CD14-positive monocyte (primary cell): ENCODE data around the gene GNG11. TPM values are rescaled to one million over a fixed set of nuclear protein-coding genes. Genes with fewer than 3 reads are reported as not detected.

Source experiments
- DNase-seq, 3 donors: peaks; one replicate each; pipeline ENCODE4 v3.0.0-alpha.2; 2011 to 2022
- H2AFZ ChIP-seq: 2 replicates; pipeline ENCODE4 v1.6.0; 2012; ENCODE audit warnings: mild to moderate bottlenecking, low read depth, low read length, inconsistent platforms; ENCODE audit not compliant: insufficient read depth, poor library complexity, severe bottlenecking
- H3K27ac ChIP-seq, 2 donors: 1 replicate in 1 of 2; 2 replicates in 1 of 2; pipeline ENCODE4 v1.5.1; 2012 to 2013; ENCODE audit warnings: low read length in 2 of 2, control low read depth in 1 of 2, inconsistent platforms in 1 of 2, low read depth in 1 of 2, mild to moderate bottlenecking in 1 of 2
- H3K27me3 ChIP-seq, 2 donors: one replicate each; pipeline versions ENCODE4 v1.6.0 to v1.6.1; 2011 to 2013; ENCODE audit warnings: low read length in 2 of 2; ENCODE audit not compliant: control insufficient read depth in 2 of 2, insufficient read depth in 2 of 2
- H3K36me3 ChIP-seq, 2 donors: replicated peaks in 1 of 2; 1 replicate in 1 of 2; 2 replicates in 1 of 2; pipeline versions ENCODE4 v1.5.1 to v1.6.1; 2012 to 2013; ENCODE audit warnings: low read length in 2 of 2, control low read depth in 1 of 2, inconsistent platforms in 1 of 2, mild to moderate bottlenecking in 1 of 2; ENCODE audit not compliant: insufficient read depth in 2 of 2, control insufficient read depth in 1 of 2
- H3K4me1 ChIP-seq, 2 donors: 1 replicate in 1 of 2; 2 replicates in 1 of 2; pipeline versions ENCODE4 v1.5.1 to v1.6.1; 2012 to 2013; ENCODE audit warnings: low read length in 2 of 2, control low read depth in 1 of 2, inconsistent platforms in 1 of 2, mild to moderate bottlenecking in 1 of 2, moderate library complexity in 1 of 2; ENCODE audit not compliant: insufficient read depth in 2 of 2, control insufficient read depth in 1 of 2
- H3K4me2 ChIP-seq: replicated peaks from 2 replicates; pipeline ENCODE3; 2012; ENCODE audit warnings: low read length, moderate library complexity, mild to moderate bottlenecking; ENCODE audit not compliant: poor library complexity, severe bottlenecking; ENCODE audit errors: extremely low read depth
- H3K4me3 ChIP-seq, 3 experiments: fragments of 200-600 bp in 1 of 3; sonication (generic) in 1 of 3; replicated peaks in 1 of 3; 1 replicate in 2 of 3; 2 replicates in 1 of 3; pipeline ENCODE4 v1.5.1; 2011 to 2013; ENCODE audit warnings: low read length in 3 of 3, mild to moderate bottlenecking in 3 of 3, control low read depth in 2 of 3, low read depth in 2 of 3, inconsistent platforms in 1 of 3, moderate library complexity in 1 of 3
- H3K79me2 ChIP-seq: 2 replicates; pipeline ENCODE4 v1.6.0; 2012; ENCODE audit warnings: mild to moderate bottlenecking, control low read depth, inconsistent platforms, low read length, moderate library complexity; ENCODE audit not compliant: insufficient read depth
- H3K9ac ChIP-seq: 2 replicates; pipeline ENCODE4 v1.6.0; 2017; ENCODE audit warnings: low read length, mild to moderate bottlenecking; ENCODE audit not compliant: insufficient read depth, poor library complexity, severe bottlenecking
- H3K9me3 ChIP-seq, 2 donors: replicated peaks in 1 of 2; 1 replicate in 1 of 2; 2 replicates in 1 of 2; pipeline versions ENCODE4 v1.5.1 to v1.6.1; 2012 to 2013; ENCODE audit warnings: low read length in 2 of 2, control low read depth in 1 of 2; ENCODE audit not compliant: control insufficient read depth in 1 of 2, insufficient read depth in 1 of 2
- H4K20me1 ChIP-seq: 2 replicates; pipeline ENCODE4 v1.6.0; 2012; ENCODE audit warnings: mild to moderate bottlenecking, low read length, control low read depth, moderate library complexity; ENCODE audit not compliant: insufficient read depth
- H3K27ac Mint-ChIP-seq, 7 donors: one replicate each; pipeline ENCODE4 v1.8.0; 2020; ENCODE audit warnings: mild to moderate bottlenecking in 7 of 7, mixed read lengths in 7 of 7, moderate library complexity in 6 of 7, inconsistent platforms in 2 of 7
- H3K27me3 Mint-ChIP-seq, 3 donors: one replicate each; pipeline ENCODE4 v1.8.0; 2021 to 2022; ENCODE audit warnings: low read depth in 3 of 3, mild to moderate bottlenecking in 3 of 3, mixed read lengths in 3 of 3, moderate library complexity in 3 of 3, inconsistent platforms in 1 of 3
- H3K36me3 Mint-ChIP-seq, 2 donors: one replicate each; pipeline ENCODE4 v1.8.0; 2020; ENCODE audit warnings: mixed read lengths in 2 of 2, inconsistent platforms in 1 of 2, mild to moderate bottlenecking in 1 of 2
- H3K4me1 Mint-ChIP-seq: one replicate; pipeline ENCODE4 v1.8.0; 2020; ENCODE audit warnings: mild to moderate bottlenecking, mixed read lengths
- H3K4me3 Mint-ChIP-seq, 2 donors: one replicate each; pipeline ENCODE4 v1.8.0; 2020; ENCODE audit warnings: mild to moderate bottlenecking in 2 of 2, mixed read lengths in 2 of 2, moderate library complexity in 1 of 2
- H3K9me3 Mint-ChIP-seq, 7 donors: one replicate each; pipeline ENCODE4 v1.8.0; 2020 to 2022; ENCODE audit warnings: mixed read lengths in 7 of 7, mild to moderate bottlenecking in 6 of 7, moderate library complexity in 6 of 7, inconsistent platforms in 2 of 7
- CTCF ChIP-seq: fragments of 200-600 bp; IDR thresholded peaks from one replicate; pipeline ENCODE4 v1.8.0; 2022; ENCODE audit warnings: antibody characterized with exemption, mild to moderate bottlenecking
- WGBS: methylation state at CpG from one replicate; pipeline ENCODE4 v1.1.5; 2013; ENCODE audit warnings: missing lambda C conversion rate; ENCODE audit not compliant: insufficient coverage; 5-methylcytosine and 5-hydroxymethylcytosine counted together
- intact Hi-C, 2 donors: fragments of 100-400 bp; cut with micrococcal nuclease; formaldehyde crosslinking; loops; one replicate each; pipeline versions ENCODE4 v1.15.0 to v1.15.1; 2023
- polyA plus RNA-seq, 3 donors: library from polyadenylated mRNA; depleted of rRNA in 1 of 3; unstranded in 2 of 3; stranded (reverse) in 1 of 3; fragments of 300-500 nt in 2 of 3; fragments of >200 nt in 1 of 3; fragmentation: Illumina TruSeq in 2 of 3; gene quantifications; 1 replicate in 2 of 3; 2 replicates in 1 of 3; pipeline ENCODE4 v1.2.3, GENCODE V29; 2012 to 2021

Gene GNG11
- polyA plus RNA-seq, 3 donors = 1.0 to 1.6 TPM; not detected in 1

GRCh38 chr7:93882468-93882867 lies 39.1 kb upstream of the GNG11 start:
- no peak overlapping the region for H3K27ac Mint-ChIP-seq
- no peak overlapping the region for H3K27ac ChIP-seq
- H3K9me3 Mint-ChIP-seq = peaks cover 0 to 7% (median under 1%) of the 10 kb centered on the region in 7 donors
- no peak overlapping the region for H3K4me3 ChIP-seq
- no peaks in the 10 kb centered on the region for H3K9me3 ChIP-seq
- H3K4me3 Mint-ChIP-seq = no peak overlapping the region
- TF ChIP-seq CTCF = no peak
- no peaks in the 10 kb centered on the region for H3K36me3 Mint-ChIP-seq
- H3K4me1 ChIP-seq = no peaks in the 10 kb centered on the region
- no peaks in the 10 kb centered on the region for H3K79me2 ChIP-seq
- H4K20me1 ChIP-seq = no peaks in the 10 kb centered on the region
- no peaks in the 10 kb centered on the region for H3K36me3 ChIP-seq
- no peak overlapping the region for H3K9ac ChIP-seq
- H3K4me1 Mint-ChIP-seq = no peaks in the 10 kb centered on the region
- peaks cover 4% of the 10 kb centered on the region in 2 donors for H3K27me3 ChIP-seq
- no peak overlapping the region for H3K4me2 ChIP-seq
- H2AFZ ChIP-seq = no peak overlapping the region
- intact Hi-C loops = no loop called here
- H3K27me3 Mint-ChIP-seq = peaks cover 0 to 5% (median 2%) of the 10 kb centered on the region in 3 donors
- DNase-seq = no peak

- Mint-ChIP-seq H3K4me1 (no peaks in the 10 kb centered on the region), H3K27me3 (peaks cover 4 to 11% (median 7%) of the 10 kb centered on the region in 3 donors), H3K4me3 (no peak overlapping the region), H3K36me3 (no peaks in the 10 kb centered on the region), H3K27ac (no peak overlapping the region), H3K9me3 (peaks cover 0 to 6% (median 0%) of the 10 kb centered on the region in 7 donors)
- no peaks in the 10 kb centered on the region for H3K4me1 ChIP-seq
- no peak overlapping the region for H3K27ac ChIP-seq
- TF ChIP-seq CTCF = no peak
- H3K27me3 ChIP-seq = peaks cover 4 to 7% of the 10 kb centered on the region in 2 donors
- no peaks in the 10 kb centered on the region for H3K36me3 ChIP-seq
- 85% methylated on average over 2 of the region's 3 CpGs for WGBS
- no peak overlapping the region for H3K4me2 ChIP-seq
- H3K79me2 ChIP-seq = no peaks in the 10 kb centered on the region
- intact Hi-C loops = no loop called here
- H2AFZ ChIP-seq = no peak overlapping the region
- no peak overlapping the region for H3K4me3 ChIP-seq
- no peak overlapping the region for H3K9ac ChIP-seq
- DNase-seq = no peak
- H3K9me3 ChIP-seq = no peaks in the 10 kb centered on the region
- no peaks in the 10 kb centered on the region for H4K20me1 ChIP-seq
Measured at GRCh38 chr7:93883078-93883916, 38.2 kb upstream of the GNG11 start.
